ENCODE results near the gene RNF41. TPM values are rescaled to one million over a fixed set of nuclear protein-coding genes. Genes with fewer than 3 reads are reported as not detected.

RNF41 gene
- total RNA-seq, 1 donor from 2014 or later, result 48.6 TPM

DNA sequence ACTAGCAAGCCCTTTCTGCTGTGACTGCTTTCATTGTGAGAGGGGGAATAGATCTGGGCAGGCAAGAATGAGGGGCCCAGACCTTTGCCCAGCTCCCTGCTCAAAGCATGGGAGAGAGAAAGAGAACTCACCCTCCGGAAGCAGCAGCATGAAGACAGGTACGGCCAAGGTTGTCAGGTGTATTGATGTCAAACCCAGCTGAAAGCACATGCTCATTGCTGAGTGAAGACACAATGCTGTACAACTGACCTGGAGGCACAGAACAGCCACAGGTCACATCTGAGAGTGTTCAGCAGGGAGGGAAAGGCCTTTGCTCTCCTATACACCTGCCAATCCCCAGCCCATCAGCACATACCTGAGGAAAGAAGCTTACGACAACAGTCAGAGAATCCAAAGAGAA is 30.9 kb upstream of the RNF41 start:
- TF ChIP-seq, protein P1, sequence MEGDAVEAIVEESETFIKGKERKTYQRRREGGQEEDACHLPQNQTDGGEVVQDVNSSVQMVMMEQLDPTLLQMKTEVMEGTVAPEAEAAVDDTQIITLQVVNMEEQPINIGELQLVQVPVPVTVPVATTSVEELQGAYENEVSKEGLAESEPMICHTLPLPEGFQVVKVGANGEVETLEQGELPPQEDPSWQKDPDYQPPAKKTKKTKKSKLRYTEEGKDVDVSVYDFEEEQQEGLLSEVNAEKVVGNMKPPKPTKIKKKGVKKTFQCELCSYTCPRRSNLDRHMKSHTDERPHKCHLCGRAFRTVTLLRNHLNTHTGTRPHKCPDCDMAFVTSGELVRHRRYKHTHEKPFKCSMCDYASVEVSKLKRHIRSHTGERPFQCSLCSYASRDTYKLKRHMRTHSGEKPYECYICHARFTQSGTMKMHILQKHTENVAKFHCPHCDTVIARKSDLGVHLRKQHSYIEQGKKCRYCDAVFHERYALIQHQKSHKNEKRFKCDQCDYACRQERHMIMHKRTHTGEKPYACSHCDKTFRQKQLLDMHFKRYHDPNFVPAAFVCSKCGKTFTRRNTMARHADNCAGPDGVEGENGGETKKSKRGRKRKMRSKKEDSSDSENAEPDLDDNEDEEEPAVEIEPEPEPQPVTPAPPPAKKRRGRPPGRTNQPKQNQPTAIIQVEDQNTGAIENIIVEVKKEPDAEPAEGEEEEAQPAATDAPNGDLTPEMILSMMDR (conservative IDR thresholded peaks at IDR 0.05), result no peak
- peaks cover 14% of the 10 kb centered on the region for H3K36me3 Mint-ChIP-seq (ENCODE audit: low read depth)
- no peak overlapping the region for H3K4me3 Mint-ChIP-seq
- DNase-seq (ENCODE audit: low read depth, low spot score), result no peak
- no peaks in the 10 kb centered on the region for H3K9me3 Mint-ChIP-seq
- no peak overlapping the region for H3K27ac Mint-ChIP-seq (ENCODE audit: unreplicated experiment)
- peaks cover 17% of the 10 kb centered on the region for H3K4me1 Mint-ChIP-seq
- no peaks in the 10 kb centered on the region for H3K27me3 Mint-ChIP-seq (ENCODE audit: low read depth)

DNA sequence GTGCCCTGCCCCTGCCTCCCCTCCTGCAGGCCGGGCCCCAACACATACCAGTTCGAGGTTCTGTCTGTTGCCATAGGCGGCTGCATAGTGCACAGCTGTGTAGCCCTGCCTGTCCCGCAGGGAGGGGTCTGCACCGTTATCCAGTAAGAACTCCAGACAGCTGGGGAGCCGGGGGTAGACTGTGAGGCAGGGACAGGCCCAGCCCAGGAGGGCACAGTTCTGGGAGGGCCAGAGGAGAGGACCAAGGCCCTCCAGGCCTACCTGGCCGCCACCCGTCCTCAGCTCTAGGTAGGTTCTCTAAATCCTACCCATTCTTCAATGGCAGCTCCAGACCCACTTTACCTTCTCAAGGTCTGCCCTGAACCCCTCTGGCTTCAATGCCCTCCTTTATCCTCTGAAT is 27.0 kb upstream of the RNF41 start:
- TF ChIP-seq, protein P1 (conservative IDR thresholded peaks at IDR 0.05), result no peak
- no peaks in the 10 kb centered on the region for H3K9me3 Mint-ChIP-seq
- no peaks in the 10 kb centered on the region for H3K27me3 Mint-ChIP-seq (ENCODE audit: low read depth)
- H3K36me3 Mint-ChIP-seq (ENCODE audit: low read depth), result peaks cover 13% of the 10 kb centered on the region
- H3K4me3 Mint-ChIP-seq, result peak overlapping the region; percentile 33
- DNase-seq (ENCODE audit: low read depth, low spot score), result no peak
- no peaks in the 10 kb centered on the region for H3K4me1 Mint-ChIP-seq
- H3K27ac Mint-ChIP-seq (ENCODE audit: unreplicated experiment), result no peak overlapping the region

DNA sequence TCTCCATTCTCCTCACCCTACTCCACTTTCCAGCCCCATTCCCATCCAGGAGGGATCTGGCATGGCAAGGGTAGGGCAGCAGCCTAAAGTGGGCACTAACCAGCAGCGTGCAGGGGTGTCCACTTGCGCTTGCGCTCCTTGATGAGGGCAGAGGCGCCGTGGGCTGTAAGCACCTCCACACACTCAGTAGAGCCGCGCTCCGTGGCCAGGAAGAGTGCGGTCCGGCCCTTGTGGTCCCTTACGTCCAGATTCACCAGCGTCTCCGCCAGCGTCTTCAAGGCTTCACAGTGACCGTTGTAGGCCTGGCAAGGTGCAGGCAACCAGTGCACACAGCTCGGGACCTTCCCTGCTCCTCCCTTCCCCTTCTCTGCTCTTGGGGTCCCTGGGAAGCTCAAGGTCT is 26.2 kb upstream of the RNF41 start:
- Mint-ChIP-seq H3K4me1 (no peaks in the 10 kb centered on the region), H3K27me3 (ENCODE audit: low read depth) (no peaks in the 10 kb centered on the region), H3K4me3 (no peak overlapping the region), H3K27ac (ENCODE audit: unreplicated experiment) (no peak overlapping the region), H3K36me3 (ENCODE audit: low read depth) (peaks cover 13% of the 10 kb centered on the region), H3K9me3 (no peaks in the 10 kb centered on the region)
- no peak for DNase-seq (ENCODE audit: low read depth, low spot score)
- TF ChIP-seq, protein P1 (conservative IDR thresholded peaks at IDR 0.05), result no peak

DNA sequence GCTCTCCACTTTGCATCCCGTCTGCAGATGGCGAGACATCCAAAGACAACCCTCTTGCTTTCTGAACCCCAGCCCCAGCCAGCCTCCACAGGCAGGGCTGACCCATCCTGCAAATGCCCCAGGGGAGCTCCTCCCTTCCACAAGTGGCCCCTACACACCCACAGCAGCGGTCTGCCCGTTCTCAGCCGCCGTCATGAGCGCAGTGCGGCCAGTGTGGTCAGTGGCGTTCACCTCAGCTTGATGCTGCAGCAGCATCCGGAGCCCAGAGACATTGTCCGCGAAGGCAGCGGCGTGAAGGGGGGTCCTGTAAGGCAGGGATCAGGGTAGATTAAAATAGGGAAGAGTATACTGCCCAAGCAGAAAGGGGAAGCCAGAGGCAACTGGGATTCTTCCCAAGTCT is 22.8 kb upstream of the RNF41 start:
- TF ChIP-seq, protein P1 (conservative IDR thresholded peaks at IDR 0.05), result no peak
- H3K4me1 Mint-ChIP-seq, result peaks cover 16% of the 10 kb centered on the region
- DNase-seq (ENCODE audit: low read depth, low spot score), result no peak
- no peak overlapping the region for H3K27ac Mint-ChIP-seq (ENCODE audit: unreplicated experiment)
- H3K27me3 Mint-ChIP-seq (ENCODE audit: low read depth), result no peaks in the 10 kb centered on the region
- peaks cover 22% of the 10 kb centered on the region for H3K36me3 Mint-ChIP-seq (ENCODE audit: low read depth)
- H3K9me3 Mint-ChIP-seq, result no peaks in the 10 kb centered on the region
- no peak overlapping the region for H3K4me3 Mint-ChIP-seq

DNA sequence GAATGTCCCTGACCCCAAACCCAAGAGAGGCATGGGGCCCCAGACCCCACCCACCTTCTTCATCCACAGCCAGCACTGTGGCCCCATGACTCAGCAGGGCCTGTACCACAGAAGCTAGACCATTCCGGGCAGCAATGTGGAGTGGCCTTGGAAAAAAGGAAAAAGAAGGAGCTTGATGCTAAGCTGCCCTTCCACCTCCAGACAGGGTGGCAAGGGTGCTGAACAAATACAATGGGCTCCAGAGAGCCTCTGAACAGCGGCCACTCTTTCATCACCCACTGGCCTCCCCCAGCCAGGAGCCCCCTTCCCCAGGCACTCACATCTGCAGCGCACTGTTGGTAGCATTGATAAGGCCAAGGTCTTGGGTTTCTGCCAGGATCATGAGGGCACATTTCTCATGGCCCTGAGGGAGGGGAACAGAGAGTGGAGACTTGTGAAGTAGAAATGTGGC is 22.0 kb upstream of the RNF41 start:
- no peaks in the 10 kb centered on the region for H3K9me3 Mint-ChIP-seq
- no peaks in the 10 kb centered on the region for H3K27me3 Mint-ChIP-seq (ENCODE audit: low read depth)
- no peak overlapping the region for H3K27ac Mint-ChIP-seq (ENCODE audit: unreplicated experiment)
- TF ChIP-seq, protein P1 (conservative IDR thresholded peaks at IDR 0.05), result no peak
- peaks cover 18% of the 10 kb centered on the region for H3K36me3 Mint-ChIP-seq (ENCODE audit: low read depth)
- no peak for DNase-seq (ENCODE audit: low read depth, low spot score)
- H3K4me3 Mint-ChIP-seq, result no peak overlapping the region
- H3K4me1 Mint-ChIP-seq, result peaks cover 16% of the 10 kb centered on the region

DNA sequence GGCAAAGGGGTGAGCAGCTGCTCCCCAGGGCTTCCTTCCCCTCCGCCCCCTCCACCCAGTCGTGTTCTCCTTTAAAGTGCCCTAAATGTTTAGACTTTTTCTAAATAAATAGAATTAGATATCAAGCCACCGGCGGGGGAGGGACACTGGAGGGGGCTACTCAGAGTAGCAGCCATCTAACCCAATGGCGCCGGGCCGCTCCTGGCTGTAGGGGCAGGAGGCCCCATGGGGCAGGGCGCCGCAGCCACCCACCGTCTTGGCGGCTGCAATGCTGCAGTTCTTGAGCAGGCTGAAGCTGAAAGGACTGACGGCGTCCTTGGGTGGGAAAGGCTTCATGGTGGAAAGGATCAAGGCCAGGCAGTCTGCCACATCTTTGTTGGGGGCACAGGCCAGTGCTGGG is 21.3 kb upstream of the RNF41 start:
- Mint-ChIP-seq H3K27me3 (ENCODE audit: low read depth) (no peaks in the 10 kb centered on the region), H3K9me3 (no peaks in the 10 kb centered on the region), H3K27ac (ENCODE audit: unreplicated experiment) (no peak overlapping the region), H3K36me3 (ENCODE audit: low read depth) (peaks cover 18% of the 10 kb centered on the region), H3K4me1 (peaks cover 16% of the 10 kb centered on the region), H3K4me3 (no peak overlapping the region)
- DNase-seq (ENCODE audit: low read depth, low spot score), result no peak
- TF ChIP-seq, protein P1 (conservative IDR thresholded peaks at IDR 0.05), result no peak
